Measurements from ENCODE around the gene HOXC9.

Gene HOXC9

DNA sequence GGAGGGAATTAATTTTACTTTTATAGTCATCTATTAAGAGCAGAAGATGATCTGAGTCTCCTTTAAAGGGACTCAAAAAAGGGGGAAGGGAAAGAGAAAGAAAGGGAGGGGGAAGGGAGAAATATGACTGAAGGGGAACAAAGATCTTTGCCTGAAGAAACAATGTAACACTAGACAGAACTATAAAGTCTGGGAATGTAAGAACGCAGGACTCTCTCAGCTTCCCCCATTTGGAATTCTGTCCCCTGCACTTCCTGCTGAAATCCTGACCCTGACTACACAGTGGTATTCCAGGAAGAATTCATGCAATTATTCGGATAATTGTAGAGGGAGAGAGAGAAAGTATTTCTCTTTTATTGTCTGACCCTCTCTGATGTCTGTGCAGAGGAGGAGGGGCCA lies 35.6 kb upstream of the HOXC9 start:
- Histone ChIP-seq H3K4me2 (ENCODE audit: low read depth, low read length, poor library complexity, severe bottlenecking) (no peak overlapping the region), H3K4me3 (ENCODE audit: insufficient read depth, low read length, poor library complexity, severe bottlenecking) (no peak overlapping the region), H2AFZ (ENCODE audit: low read depth, low read length, severe bottlenecking) (no peak overlapping the region), H3K27ac (ENCODE audit: low read depth, low read length) (no peak overlapping the region), H3K36me3 (ENCODE audit: low read length) (no peaks in the 10 kb centered on the region), H3K9me3 (ENCODE audit: insufficient read depth, low read length) (no peaks in the 10 kb centered on the region), H3K79me2 (ENCODE audit: insufficient read depth, low read length) (no peaks in the 10 kb centered on the region), H3F3A (ENCODE audit: insufficient read depth) (no peaks in the 10 kb centered on the region), H4K20me1 (ENCODE audit: low read depth, low read length) (no peaks in the 10 kb centered on the region), H3K27me3 (ENCODE audit: low read length) (0 out of 2 replicates have a peak, but pooled peaks cover 4% of the 10 kb centered on the region), H3K9ac (ENCODE audit: low read length) (no peak overlapping the region), H3K9me2 (replicated peaks; ENCODE audit: insufficient read depth, low read length) (no peaks in the 10 kb centered on the region)
- TF ChIP-seq, protein P1, sequence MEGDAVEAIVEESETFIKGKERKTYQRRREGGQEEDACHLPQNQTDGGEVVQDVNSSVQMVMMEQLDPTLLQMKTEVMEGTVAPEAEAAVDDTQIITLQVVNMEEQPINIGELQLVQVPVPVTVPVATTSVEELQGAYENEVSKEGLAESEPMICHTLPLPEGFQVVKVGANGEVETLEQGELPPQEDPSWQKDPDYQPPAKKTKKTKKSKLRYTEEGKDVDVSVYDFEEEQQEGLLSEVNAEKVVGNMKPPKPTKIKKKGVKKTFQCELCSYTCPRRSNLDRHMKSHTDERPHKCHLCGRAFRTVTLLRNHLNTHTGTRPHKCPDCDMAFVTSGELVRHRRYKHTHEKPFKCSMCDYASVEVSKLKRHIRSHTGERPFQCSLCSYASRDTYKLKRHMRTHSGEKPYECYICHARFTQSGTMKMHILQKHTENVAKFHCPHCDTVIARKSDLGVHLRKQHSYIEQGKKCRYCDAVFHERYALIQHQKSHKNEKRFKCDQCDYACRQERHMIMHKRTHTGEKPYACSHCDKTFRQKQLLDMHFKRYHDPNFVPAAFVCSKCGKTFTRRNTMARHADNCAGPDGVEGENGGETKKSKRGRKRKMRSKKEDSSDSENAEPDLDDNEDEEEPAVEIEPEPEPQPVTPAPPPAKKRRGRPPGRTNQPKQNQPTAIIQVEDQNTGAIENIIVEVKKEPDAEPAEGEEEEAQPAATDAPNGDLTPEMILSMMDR (IDR thresholded peaks at IDR 0.05; ENCODE audit: insufficient read depth, low read length, poor library complexity, severe bottlenecking): no peak
- no peak for TF ChIP-seq EZH2phosphoT487 (conservative IDR thresholded peaks at IDR 0.05; ENCODE audit: low read length)

DNA sequence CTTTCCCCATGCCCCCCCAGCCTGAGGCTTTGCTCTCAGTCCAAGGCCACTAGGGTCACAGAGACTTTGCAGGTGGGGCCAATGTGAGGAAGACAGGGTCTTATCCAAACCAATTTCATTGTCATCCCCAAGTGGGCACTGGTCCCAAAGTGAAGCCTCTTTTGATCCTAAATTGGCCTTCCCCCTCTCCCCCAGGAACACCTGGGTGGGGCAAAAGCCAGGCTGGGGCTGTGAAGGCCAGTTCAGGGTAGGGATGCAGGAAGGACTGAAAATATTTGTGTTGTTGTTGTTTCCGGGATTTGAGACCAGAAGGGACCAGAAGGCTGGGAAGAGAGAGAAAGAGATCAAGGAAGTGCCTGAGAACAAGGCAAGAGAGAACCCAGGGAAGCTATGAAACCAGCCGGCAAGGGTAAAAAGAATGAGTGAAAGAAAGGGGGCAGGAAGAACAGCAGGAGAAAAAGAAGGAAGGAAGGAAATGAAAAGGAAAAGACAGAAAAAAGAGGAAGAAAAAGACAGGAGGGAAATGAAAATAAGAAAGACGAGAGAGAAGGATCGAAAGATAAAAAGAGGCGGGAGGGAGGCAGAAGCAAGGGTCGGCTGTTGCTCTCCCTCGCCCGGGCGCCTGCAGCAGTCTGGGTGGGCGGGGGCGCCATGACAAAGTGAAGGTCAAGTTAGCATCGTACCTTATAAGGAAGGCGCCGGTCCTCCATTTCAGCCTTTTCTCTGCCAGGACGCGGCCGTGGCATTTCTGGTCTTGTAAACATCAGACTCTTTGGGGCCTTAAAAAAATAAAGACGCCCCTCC lies 34.5 kb upstream of the HOXC9 start:
- H3K4me3 ChIP-seq (ENCODE audit: insufficient read depth, low read length, poor library complexity, severe bottlenecking): no peak overlapping the region

DNA sequence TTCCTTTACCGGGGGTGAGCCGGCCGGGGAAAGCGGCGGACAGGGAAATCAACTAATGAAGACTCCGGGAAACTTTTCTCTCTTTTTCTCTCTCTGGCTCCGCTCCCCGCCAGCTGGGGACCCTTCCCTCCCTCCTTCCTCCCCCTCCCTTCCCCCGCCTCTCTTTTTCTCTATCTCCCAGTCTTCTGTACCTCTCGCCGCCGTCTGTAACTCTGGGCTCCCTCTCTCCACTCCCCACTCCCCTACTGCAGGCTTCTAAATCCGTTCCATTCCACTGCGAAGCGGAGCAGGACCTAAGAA lies 33.9 kb upstream of the HOXC9 start:
- TF ChIP-seq EZH2phosphoT487 (conservative IDR thresholded peaks at IDR 0.05; ENCODE audit: low read length): no peak
- TF ChIP-seq, protein P1 (IDR thresholded peaks at IDR 0.05; ENCODE audit: insufficient read depth, low read length, poor library complexity, severe bottlenecking): no peak
- no peak overlapping the region for H3K4me3 ChIP-seq (ENCODE audit: insufficient read depth, low read length, poor library complexity, severe bottlenecking)
- no peak overlapping the region for H3K27ac ChIP-seq (ENCODE audit: low read depth, low read length)
- no peaks in the 10 kb centered on the region for H3F3A ChIP-seq (ENCODE audit: insufficient read depth)
- H2AFZ ChIP-seq (ENCODE audit: low read depth, low read length, severe bottlenecking): no peak overlapping the region
- H3K9me3 ChIP-seq (ENCODE audit: insufficient read depth, low read length): no peaks in the 10 kb centered on the region
- no peaks in the 10 kb centered on the region for H3K79me2 ChIP-seq (ENCODE audit: insufficient read depth, low read length)
- H3K27me3 ChIP-seq (ENCODE audit: low read length): 0 out of 2 replicates have a peak, but pooled peaks cover 4% of the 10 kb centered on the region
- H4K20me1 ChIP-seq (ENCODE audit: low read depth, low read length): no peaks in the 10 kb centered on the region
- H3K4me2 ChIP-seq (ENCODE audit: low read depth, low read length, poor library complexity, severe bottlenecking): no peak overlapping the region
- H3K9ac ChIP-seq (ENCODE audit: low read length): no peak overlapping the region
- no peaks in the 10 kb centered on the region for H3K36me3 ChIP-seq (ENCODE audit: low read length)
- no peaks in the 10 kb centered on the region for H3K9me2 ChIP-seq (replicated peaks; ENCODE audit: insufficient read depth, low read length)

More for the DNA sequence above, 34.5 kb upstream of the HOXC9 start:
- no peak for TF ChIP-seq EZH2phosphoT487 (conservative IDR thresholded peaks at IDR 0.05; ENCODE audit: low read length)
- TF ChIP-seq, protein P1 (IDR thresholded peaks at IDR 0.05; ENCODE audit: insufficient read depth, low read length, poor library complexity, severe bottlenecking): no peak
- Histone ChIP-seq H3K9me3 (ENCODE audit: insufficient read depth, low read length) (no peaks in the 10 kb centered on the region), H2AFZ (ENCODE audit: low read depth, low read length, severe bottlenecking) (no peak overlapping the region), H3K27ac (ENCODE audit: low read depth, low read length) (no peak overlapping the region), H4K20me1 (ENCODE audit: low read depth, low read length) (no peaks in the 10 kb centered on the region), H3K9ac (ENCODE audit: low read length) (no peak overlapping the region), H3K79me2 (ENCODE audit: insufficient read depth, low read length) (no peaks in the 10 kb centered on the region), H3K27me3 (ENCODE audit: low read length) (0 out of 2 replicates have a peak, but pooled peaks cover 4% of the 10 kb centered on the region), H3K36me3 (ENCODE audit: low read length) (no peaks in the 10 kb centered on the region), H3K4me2 (ENCODE audit: low read depth, low read length, poor library complexity, severe bottlenecking) (no peak overlapping the region), H3K9me2 (replicated peaks; ENCODE audit: insufficient read depth, low read length) (no peaks in the 10 kb centered on the region), H3F3A (ENCODE audit: insufficient read depth) (no peaks in the 10 kb centered on the region)
